ENCODE measurements around the gene TRAF3IP1.
"Not testable (repeated sequence)": the region's sequence is repeated elsewhere in the genome, so short reads cannot be mapped to it uniquely, and the experiment has no call there.

TRAF3IP1 gene

GRCh38 chr2:238288650-238289573, 31.4 kb upstream of the TRAF3IP1 start:
- ATAC-seq: peak; percentile 88 to 91

DNA sequence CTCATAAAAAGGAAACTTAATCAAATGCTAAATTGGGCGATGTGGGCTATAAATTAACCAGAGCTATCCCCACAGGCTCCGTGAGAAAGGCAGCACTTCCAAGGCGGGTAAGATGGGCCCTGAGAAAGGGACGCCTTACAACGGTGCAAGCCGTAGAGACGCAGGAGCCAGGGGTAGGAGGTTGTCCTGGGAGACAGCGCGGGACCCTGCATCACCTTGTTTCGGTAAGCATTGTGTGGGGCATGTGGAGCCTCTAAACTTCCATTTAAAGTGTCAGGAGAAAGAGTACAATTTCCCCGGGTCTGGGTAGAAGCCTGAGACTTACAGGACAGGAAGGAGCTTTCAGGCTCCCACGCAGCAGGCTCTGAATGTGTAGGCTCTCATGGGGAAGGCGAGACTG, 30.7 kb upstream of the TRAF3IP1 start:
- ATAC-seq: no peak

DNA sequence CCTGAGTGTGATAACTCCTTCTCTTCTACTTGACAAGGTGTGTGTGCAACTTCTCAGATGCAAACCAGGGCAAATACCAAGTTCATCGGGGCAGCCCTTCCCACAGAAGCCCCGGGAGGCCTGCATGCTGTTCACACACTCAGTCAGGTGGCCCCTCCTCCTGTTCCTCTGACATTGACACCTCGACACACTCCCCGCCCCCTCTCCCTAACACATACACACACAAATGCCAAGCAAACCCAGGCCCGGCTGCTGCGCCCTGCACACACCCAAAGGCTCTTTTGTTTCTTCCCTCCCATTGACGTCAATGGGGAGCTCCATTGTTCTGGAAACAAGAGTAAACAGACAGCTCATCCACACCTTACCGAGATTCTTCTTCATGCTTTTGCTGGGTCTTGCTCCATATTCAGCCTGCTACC, 30.2 kb upstream of the TRAF3IP1 start:
- ATAC-seq: no peak

DNA sequence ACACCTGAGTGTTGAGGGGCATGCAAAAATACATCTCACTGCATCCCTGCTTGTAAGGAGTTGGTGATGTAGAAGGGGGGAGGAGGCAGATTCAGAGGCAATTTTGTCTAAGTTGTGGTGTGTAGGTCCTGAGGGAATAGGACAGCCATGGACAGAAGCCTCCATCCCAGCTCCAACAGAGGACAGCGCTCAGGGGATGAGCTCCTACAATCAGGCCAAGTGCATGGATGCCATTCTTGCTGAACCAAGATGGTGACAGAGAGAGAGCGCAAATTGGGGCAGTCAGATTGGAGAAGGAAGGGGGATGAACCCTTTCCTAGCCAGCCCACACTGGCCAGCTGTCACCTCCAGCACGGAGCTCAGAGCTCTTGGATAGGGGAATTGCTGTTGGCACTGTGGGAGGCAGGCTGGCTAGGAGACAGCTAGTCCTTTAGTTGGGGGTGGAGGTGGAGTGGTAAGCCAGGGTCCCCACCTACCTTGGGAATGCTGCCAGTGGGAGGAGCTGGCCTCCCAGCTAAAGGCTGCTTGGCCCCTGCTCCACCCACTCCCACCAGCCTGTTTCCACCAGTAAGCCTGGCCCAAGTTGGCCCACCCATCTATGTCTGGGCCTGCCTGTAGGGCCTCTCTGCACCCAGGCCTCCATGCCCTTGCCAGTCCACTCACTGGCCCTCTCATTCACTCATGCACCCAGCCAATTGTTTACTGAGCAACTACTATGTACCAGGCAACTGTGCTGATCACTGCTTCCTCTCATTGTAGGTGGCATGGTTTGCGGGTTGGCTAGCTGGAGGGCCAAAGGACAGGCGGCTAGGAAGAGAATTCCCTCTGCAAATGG, 29.4 kb upstream of the TRAF3IP1 start:
- no peak for ATAC-seq

DNA sequence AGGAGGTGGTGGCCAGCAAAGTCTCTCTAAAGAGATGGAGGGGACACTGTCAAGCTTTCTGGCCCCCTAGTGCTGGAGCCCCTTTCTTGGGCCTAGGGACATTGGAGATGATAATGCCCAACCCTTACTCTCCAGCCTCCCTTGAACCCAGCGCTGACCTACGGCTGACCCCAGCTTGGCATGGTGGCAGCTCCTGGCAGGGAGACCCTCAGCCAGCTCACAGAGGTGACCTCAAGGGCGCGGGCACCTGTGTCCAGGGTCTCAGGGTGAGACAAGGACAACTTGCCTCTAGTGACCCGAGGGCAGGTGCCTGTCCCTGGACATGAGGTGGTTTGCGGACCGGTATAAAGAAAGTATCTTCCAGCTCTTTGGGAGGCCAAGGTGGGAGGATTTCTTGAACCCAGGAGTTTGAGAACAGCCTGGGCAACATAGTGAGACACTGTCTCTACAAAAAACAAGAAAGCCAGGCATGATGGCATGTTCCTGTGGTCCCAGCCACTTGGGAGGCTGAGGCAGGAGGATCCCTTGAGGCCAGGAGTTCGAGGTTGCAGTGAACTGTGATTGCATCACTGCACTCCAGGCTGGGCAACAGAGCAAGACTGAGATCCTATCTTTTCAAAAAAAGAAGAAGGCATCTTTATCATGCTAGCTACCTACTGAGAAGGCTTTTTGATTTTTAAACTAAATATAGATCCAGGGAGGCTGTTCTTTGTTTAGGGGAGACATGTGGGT, 28.6 kb upstream of the TRAF3IP1 start:
- no peak for ATAC-seq

DNA sequence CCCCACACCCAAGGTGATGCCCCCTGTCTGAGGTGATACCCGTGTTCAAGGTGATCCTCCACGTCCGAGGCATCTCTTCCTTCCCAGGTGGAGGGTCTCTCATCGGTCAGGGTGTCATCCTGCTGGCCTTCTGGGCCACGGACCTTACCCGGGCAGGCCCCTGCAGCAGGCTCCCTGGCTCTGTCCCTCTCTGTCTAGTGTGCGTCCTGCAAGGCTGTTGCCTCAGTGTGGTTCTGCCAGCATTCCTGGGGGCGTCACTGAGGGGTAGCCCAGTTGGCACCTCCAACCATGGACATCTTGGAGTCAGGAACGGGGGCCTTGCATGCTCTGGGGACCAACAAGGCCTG, 26.3 kb upstream of the TRAF3IP1 start:
- ATAC-seq: no peak

DNA sequence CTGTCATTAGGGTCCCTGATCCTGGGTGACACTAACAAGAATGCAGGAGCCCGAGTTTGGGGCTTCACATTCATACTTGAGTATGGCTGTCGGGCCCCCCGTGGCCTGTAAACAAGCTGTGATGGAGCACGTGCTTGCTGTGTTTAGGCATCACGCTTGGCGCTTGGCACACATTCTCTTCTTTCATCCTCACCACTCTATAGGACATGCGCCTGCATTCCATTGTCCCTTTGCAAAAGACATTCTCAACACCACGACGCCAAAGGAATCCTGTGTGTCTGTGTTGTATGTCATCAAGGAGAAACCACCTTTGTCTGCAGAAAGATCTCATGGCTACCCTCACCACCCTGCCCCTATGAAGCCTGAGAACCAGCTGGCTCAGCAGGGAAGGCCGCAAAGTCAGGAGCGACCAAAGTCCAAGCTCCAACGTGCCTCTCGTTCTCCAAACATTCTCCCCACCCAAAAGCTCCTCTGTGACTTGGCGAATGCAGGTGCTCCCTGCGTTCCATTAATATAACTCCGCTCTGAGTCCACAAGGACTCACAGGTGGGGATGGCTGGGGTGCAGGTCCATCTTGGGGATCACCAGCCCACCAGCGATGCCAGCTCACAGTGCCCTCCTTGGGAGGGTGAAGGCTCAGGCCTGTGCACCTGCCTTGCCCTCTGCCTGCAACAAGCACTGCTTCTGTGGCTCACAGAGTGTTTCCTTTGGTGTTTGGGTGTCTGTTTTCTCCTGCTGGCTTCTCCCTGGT, 25.8 kb upstream of the TRAF3IP1 start:
- no peak for ATAC-seq

- no peak for ATAC-seq
These were observed 24.9 kb upstream of the TRAF3IP1 start for GRCh38 chr2:238295144-238296112.

- no peak for ATAC-seq
These were observed 23.5 kb upstream of the TRAF3IP1 start for GRCh38 chr2:238296638-238297457.

DNA sequence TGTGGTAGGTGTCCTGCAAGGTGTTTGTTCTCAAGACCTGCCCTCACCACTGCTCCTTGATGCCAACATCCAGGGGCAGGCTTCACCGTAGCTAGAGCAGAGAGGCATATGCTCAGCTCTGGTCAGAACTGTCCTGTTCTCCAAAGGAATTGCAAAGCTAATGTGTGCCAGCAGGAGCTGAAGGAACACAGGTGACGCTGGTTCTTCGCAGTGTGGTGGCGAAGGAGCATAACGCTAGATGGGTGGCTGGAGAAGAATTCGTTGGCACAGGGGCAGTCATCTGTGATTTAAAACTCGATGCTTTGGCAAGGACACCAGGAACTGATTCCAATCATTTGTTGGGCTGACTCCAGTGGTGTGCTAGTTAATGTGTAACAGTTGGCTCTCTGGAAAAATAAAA, 20.5 kb upstream of the TRAF3IP1 start:
- no peak for ATAC-seq

DNA sequence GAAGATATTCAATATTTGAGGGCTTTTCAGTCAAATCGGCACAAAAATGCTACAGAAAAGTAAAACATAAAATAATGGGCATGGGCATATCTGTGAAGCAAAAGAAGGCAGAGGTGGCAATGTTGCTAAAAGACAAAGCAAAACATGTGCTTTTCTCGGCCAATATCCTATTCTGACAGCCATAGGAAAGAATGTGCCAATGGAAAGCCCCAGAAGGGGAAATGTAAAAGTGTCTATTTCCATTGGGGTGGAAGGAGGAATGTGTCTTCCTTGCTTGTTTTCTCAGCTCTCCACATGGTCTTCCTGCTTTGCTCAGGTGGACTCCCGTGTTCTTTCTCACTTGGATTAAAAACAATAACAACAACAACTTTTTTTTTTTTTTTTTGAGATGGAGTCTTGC, 18.2 kb upstream of the TRAF3IP1 start:
- ATAC-seq: no peak

- no peak for ATAC-seq
These were observed 17.6 kb upstream of the TRAF3IP1 start for GRCh38 chr2:238302751-238303150.

- ATAC-seq: no peak
These were observed 16.2 kb upstream of the TRAF3IP1 start for GRCh38 chr2:238304116-238304515.

GRCh38 chr2:238305092-238305862, 15.0 kb upstream of the TRAF3IP1 start:
- ATAC-seq: no peak

GRCh38 chr2:238305965-238306671, 14.2 kb upstream of the TRAF3IP1 start:
- no peak for ATAC-seq

DNA sequence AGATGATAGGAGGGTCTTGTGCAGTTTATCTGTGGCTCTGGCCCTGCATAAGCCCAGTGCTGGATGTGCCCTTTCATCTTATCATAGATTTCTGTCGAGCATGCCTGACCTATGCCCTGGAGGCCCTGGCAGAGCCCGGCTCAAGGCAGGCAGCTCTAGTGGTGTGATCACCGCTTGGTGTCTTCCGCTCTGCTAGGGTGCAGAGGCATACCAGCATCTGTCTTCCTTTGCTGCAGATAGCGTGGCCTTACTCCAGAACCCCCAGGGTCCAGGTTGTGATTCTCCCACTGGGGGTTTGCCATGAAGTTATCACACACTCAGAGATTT, 13.7 kb upstream of the TRAF3IP1 start:
- ATAC-seq: no peak

GRCh38 chr2:238308177-238308576, 12.1 kb upstream of the TRAF3IP1 start:
- ATAC-seq: no peak

GRCh38 chr2:238310721-238311120, 9.6 kb upstream of the TRAF3IP1 start:
- ATAC-seq: not testable (repeated sequence)

Measured in activated CD4-positive, CD25-positive, alpha-beta regulatory T cell treated with anti-CD3 and anti-CD28 coated beads, Interleukin-2, amount 50 U/mL, for 24 hours (primary cell).